ENCODE data around the gene UBQLN4.

DNA sequence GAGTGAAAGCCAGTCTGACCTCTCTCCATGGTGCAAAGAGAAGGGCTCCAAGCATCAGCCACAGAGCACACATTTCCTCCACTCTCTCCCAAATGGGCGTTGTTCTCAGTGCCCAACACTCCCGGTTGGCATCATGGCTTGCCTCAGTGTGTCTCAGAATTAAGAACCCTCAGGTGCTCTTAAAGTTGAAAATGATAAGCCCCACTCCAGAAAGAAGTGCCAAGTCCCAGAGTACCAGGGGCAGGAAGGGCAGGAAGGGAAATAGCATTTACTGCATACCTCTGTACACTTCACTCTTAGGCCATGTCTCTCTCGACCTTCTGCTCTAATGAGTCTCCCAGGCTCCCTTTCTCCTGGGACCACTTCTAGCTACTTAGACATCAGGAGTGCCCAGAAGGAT, 60.0 kb downstream of the UBQLN4 start:
- no peak for TF ChIP-seq ZNF121 (tag by site-specific recombination; IDR thresholded peaks at IDR 0.05)
- no peak for TF ChIP-seq MEIS1 (CRISPR knock-in tag; IDR thresholded peaks at IDR 0.05; ENCODE audit: borderline replicate concordance)
- no peak for TF ChIP-seq ZNF560 (tag by site-specific recombination; IDR thresholded peaks at IDR 0.05; ENCODE audit: borderline replicate concordance)
